Activated naive CD8-positive, alpha-beta T cell treated with anti-CD3 and anti-CD28 coated beads, Interleukin-2, amount 10 ng/mL, durations not matched to agents 7 days and 5 days (primary cell): ENCODE results near the gene PRMT7. TPM values are rescaled to one million over a fixed set of nuclear protein-coding genes. Genes with fewer than 3 reads are reported as not detected.

Source experiments
- ATAC-seq: fragments of 150-1000 bp; cut with Tn5 transposase; one replicate; pipeline ENCODE4 v1.10.0; 2021; ENCODE audit warnings: low read depth, moderate library complexity
- POLR2A ChIA-PET: fragments of 350-600 bp; sonication (Branson Sonifier 250); formaldehyde crosslinking; loops from one replicate; lab custom pipeline; 2021; ENCODE audit warnings: antibody characterized with exemption; lab: Charles Lee
- DNase-seq: peaks from one replicate; pipeline ENCODE4 v3.0.0; 2021
- H3K27ac Mint-ChIP-seq: one replicate; pipeline ENCODE4 v1.8.0; 2022; ENCODE audit warnings: mild to moderate bottlenecking, mixed read lengths
- H3K27me3 Mint-ChIP-seq: one replicate; pipeline ENCODE4 v1.8.0; 2022; ENCODE audit warnings: mild to moderate bottlenecking, moderate library complexity, mixed read lengths
- H3K36me3 Mint-ChIP-seq: one replicate; pipeline ENCODE4 v1.8.0; 2021; ENCODE audit warnings: mild to moderate bottlenecking, mixed read lengths
- H3K4me1 Mint-ChIP-seq: one replicate; pipeline ENCODE4 v1.8.0; 2021; ENCODE audit warnings: mixed read lengths
- H3K4me3 Mint-ChIP-seq: one replicate; pipeline ENCODE4 v1.8.0; 2022; ENCODE audit warnings: mild to moderate bottlenecking, moderate library complexity, mixed read lengths
- H3K9me3 Mint-ChIP-seq: one replicate; pipeline ENCODE4 v1.8.0; 2021; ENCODE audit warnings: mixed read lengths
- total RNA-seq, 2 experiments: library from RNA; stranded (reverse); gene quantifications; one replicate each; pipeline ENCODE4 v1.2.3, GENCODE V29; 2021

The PRMT7 gene
- total RNA-seq, 2 experiments from 2014 or later = 85.7 to 87.3 TPM

- no peak overlapping the region for H3K27ac Mint-ChIP-seq
Measured at GRCh38 chr16:68297908-68298307, 12.9 kb upstream of the PRMT7 start.

GRCh38 chr16:68298312-68298711 is 12.5 kb upstream of the PRMT7 start:
- H3K4me3 Mint-ChIP-seq = no peak overlapping the region
- H3K4me1 Mint-ChIP-seq = peaks cover 10% of the 10 kb centered on the region
- no peak for ATAC-seq
- POLR2A ChIA-PET = interaction anchor here (1.2 to 2.7 kb wide), 5 partner anchors 10 to 35 kb away, joined by 4 to 10 read pairs (median 5); partner anchors contain the start of genes PRMT7, SLC7A6 and SLC7A6OS
- H3K36me3 Mint-ChIP-seq = peaks cover 33% of the 10 kb centered on the region
- DNase-seq = no peak
- no peaks in the 10 kb centered on the region for H3K27me3 Mint-ChIP-seq
- H3K9me3 Mint-ChIP-seq = no peaks in the 10 kb centered on the region
- H3K27ac Mint-ChIP-seq = no peak overlapping the region

More at GRCh38 chr16:68297908-68298307, 12.9 kb upstream of the PRMT7 start:
- no peak overlapping the region for H3K4me3 Mint-ChIP-seq
- H3K9me3 Mint-ChIP-seq = no peaks in the 10 kb centered on the region
- peaks cover 32% of the 10 kb centered on the region for H3K36me3 Mint-ChIP-seq
- DNase-seq (no peak), ATAC-seq (no peak)
- peaks cover 10% of the 10 kb centered on the region for H3K4me1 Mint-ChIP-seq
- POLR2A ChIA-PET = interaction anchor here (2.2 kb wide), 1 partner anchor 13 kb away, joined by 8 read pairs; the partner anchor contains the start of genes PRMT7 and SLC7A6OS
- H3K27me3 Mint-ChIP-seq = no peaks in the 10 kb centered on the region

GRCh38 chr16:68298907-68299561 is 11.8 kb upstream of the PRMT7 start:
- Mint-ChIP-seq H3K27me3 (no peaks in the 10 kb centered on the region), H3K4me3 (no peak overlapping the region), H3K27ac (no peak overlapping the region), H3K9me3 (no peaks in the 10 kb centered on the region), H3K4me1 (peaks cover 7% of the 10 kb centered on the region), H3K36me3 (peaks cover 36% of the 10 kb centered on the region)
- DNase-seq (no peak), ATAC-seq (no peak)
- POLR2A ChIA-PET = interaction anchor here (1.2 to 2.7 kb wide), 5 partner anchors 11 to 35 kb away, joined by 4 to 10 read pairs (median 5); partner anchors contain the start of genes PRMT7, SLC7A6 and SLC7A6OS

DNA sequence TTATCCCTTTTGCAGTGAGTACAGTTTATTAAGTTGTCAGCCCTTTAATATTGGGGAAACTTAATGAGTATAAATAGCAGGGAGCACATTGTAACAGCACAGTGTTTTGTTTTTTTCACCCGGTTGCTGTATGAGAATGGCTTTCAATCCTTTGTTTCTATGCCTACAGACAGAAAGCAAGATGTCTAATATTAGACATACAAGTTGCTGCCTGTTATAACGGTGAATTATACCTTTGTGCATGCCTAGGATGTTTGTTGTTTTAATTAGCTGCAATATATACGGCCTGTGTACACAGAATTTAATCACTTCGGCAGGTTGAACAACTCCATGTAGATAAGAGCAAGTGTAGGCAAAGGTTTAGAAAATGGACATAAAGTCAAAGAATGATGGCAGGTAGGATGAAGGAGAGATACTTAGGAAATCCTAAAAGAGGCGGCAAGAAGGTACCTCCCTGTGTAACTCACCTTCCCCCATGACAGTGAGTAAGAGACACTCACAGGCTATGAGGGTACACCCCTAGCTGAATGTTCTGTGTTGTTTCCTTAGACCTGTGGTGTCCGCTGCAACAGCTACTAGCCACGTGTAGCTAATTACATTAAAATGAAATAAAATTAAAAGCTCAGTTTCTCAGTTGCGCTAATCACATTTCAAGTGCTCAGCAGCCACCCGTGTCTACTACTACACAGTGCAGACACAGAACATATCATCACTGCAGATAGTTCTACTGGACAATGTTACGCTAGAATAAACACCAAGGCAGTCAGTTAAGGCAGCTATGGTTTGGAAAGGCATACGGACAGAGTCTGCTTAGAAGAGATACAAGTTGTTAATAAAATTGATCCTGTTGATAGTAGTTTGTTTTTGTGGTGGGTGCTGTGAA is 11.0 kb upstream of the PRMT7 start:
- no peaks in the 10 kb centered on the region for H3K27me3 Mint-ChIP-seq
- H3K27ac Mint-ChIP-seq = peak overlapping the region; percentile 34
- peaks cover 35% of the 10 kb centered on the region for H3K36me3 Mint-ChIP-seq
- DNase-seq (no peak), ATAC-seq (no peak)
- POLR2A ChIA-PET = interaction anchor here (0.7 to 2.7 kb wide), 10 partner anchors 9 to 71 kb away, joined by 3 to 10 read pairs (median 5); partner anchors contain the start of genes PRMT7, SLC7A6 and SLC7A6OS
- no peak overlapping the region for H3K4me3 Mint-ChIP-seq
- H3K9me3 Mint-ChIP-seq = no peaks in the 10 kb centered on the region
- peaks cover 5% of the 10 kb centered on the region for H3K4me1 Mint-ChIP-seq

DNA sequence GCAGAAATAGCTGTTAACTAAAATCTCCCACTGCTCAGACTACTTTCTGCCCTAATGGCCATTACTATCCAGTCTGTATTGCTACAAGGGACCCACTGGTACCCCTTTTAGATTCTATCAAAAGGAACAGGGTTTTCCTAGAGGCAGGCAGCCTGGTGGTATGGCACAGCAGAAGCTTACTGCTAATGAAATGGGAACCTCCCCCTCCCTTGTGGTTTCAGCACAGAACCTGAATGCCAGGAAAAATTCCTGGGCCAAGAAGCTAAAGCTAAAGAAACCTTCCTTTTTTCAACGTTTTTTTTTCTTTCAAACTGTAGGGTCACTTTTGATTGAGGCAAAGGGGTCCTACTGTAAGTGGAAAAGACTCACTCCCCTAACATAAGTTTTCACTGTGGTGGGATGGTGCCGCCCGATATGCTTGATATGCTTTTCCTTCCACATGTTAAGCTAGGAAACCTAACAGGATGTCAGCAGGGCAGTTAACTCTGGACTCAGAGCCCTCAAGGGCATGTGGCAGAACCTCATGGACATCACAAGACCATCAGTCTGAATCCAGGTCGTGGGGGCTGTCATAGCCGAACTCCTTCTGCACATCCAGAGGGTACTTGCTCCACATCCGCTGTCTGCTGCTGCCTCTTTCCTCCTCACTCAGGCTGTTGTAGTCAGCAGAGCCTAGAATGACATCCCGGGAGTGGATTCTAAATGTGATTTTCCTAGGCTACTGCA is 9.9 kb upstream of the PRMT7 start:
- Mint-ChIP-seq H3K4me1 (peaks cover 9% of the 10 kb centered on the region), H3K27me3 (no peaks in the 10 kb centered on the region), H3K9me3 (no peaks in the 10 kb centered on the region), H3K4me3 (no peak overlapping the region), H3K27ac (peak overlapping the region; percentile 34), H3K36me3 (peaks cover 37% of the 10 kb centered on the region)
- POLR2A ChIA-PET = interaction anchor here (0.6 to 2.7 kb wide), 7 partner anchors 8 to 70 kb away, joined by 3 to 10 read pairs (median 4); partner anchors contain the start of gene SLC7A6
- no peak for ATAC-seq
- no peak for DNase-seq

GRCh38 chr16:68306633-68307032 is 4.2 kb upstream of the PRMT7 start:
- no peaks in the 10 kb centered on the region for H3K9me3 Mint-ChIP-seq
- POLR2A ChIA-PET = interaction anchor here (1.4 to 1.7 kb wide), 2 partner anchors 21 to 42 kb away, joined by 3 to 5 read pairs; partner anchors contain the start of gene SLC7A6
- ATAC-seq (no peak), DNase-seq (no peak)
- H3K4me3 Mint-ChIP-seq = no peak overlapping the region
- no peak overlapping the region for H3K27ac Mint-ChIP-seq
- H3K27me3 Mint-ChIP-seq = no peaks in the 10 kb centered on the region
- H3K4me1 Mint-ChIP-seq = peaks cover 23% of the 10 kb centered on the region
- peaks cover 37% of the 10 kb centered on the region for H3K36me3 Mint-ChIP-seq

DNA sequence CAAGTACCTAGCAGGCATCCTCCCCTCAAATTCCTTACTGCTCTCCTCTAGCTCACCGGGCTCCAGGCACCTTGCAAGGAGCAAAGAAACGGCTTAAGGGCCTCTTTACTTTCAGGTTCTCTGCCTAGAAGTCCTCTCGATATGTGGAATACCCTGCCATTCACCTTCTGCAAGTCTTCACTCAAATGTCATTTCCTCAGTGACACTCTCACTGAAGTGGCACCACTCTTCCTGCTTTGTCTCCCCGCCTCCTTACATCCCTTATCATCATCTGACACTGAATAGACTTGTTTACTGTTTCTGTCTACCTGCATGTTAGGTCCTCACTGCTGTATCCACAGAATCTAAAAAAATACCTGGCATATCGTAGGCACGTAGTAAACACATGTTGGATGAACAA is 1.0 kb upstream of the PRMT7 start:
- H3K4me1 Mint-ChIP-seq = peaks cover 44% of the 10 kb centered on the region

DNA sequence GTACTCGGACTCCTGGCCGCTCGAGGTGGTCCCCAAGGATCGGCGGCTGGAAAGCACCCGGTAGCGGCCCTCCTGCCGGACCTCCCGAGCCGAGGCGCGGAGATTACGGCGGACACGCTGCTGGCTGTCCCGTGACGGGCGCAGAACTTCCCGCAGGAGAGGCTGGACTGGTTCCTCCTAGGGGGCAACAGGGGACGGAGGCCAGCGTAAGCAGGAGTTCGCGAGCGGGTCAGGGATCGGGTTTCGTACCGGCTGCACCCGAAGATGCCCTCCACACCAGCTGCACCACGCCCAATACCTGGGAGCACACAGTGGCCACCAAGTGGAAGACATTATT is 414 bp upstream of the PRMT7 start:
- DNase-seq (no peak), ATAC-seq (no peak)
- no peaks in the 10 kb centered on the region for H3K27me3 Mint-ChIP-seq
- peaks cover 20% of the 10 kb centered on the region for H3K36me3 Mint-ChIP-seq
- H3K27ac Mint-ChIP-seq = peak overlapping the region; percentile 92
- POLR2A ChIA-PET = interaction anchor here (0.5 to 3.8 kb wide), 29 partner anchors 10 to 1343 kb away, joined by 3 to 76 read pairs (median 7); partner anchors contain the start of genes DPEP2, PLA2G15 and SLC7A6
- peaks cover 43% of the 10 kb centered on the region for H3K4me1 Mint-ChIP-seq
- H3K9me3 Mint-ChIP-seq = no peaks in the 10 kb centered on the region
- H3K4me3 Mint-ChIP-seq = peak overlapping the region; percentile 93

More for the DNA sequence above, 1.0 kb upstream of the PRMT7 start:
- POLR2A ChIA-PET = interaction anchor here (1.6 to 3.8 kb wide), 2 partner anchors 9 to 47 kb away, joined by 4 to 76 read pairs; partner anchors contain the start of gene SLC7A6
- DNase-seq (no peak), ATAC-seq (no peak)
- no peaks in the 10 kb centered on the region for H3K27me3 Mint-ChIP-seq
- H3K4me3 Mint-ChIP-seq = peak overlapping the region; percentile 93
- H3K27ac Mint-ChIP-seq = peak overlapping the region; percentile 92
- H3K9me3 Mint-ChIP-seq = no peaks in the 10 kb centered on the region
- peaks cover 22% of the 10 kb centered on the region for H3K36me3 Mint-ChIP-seq

DNA sequence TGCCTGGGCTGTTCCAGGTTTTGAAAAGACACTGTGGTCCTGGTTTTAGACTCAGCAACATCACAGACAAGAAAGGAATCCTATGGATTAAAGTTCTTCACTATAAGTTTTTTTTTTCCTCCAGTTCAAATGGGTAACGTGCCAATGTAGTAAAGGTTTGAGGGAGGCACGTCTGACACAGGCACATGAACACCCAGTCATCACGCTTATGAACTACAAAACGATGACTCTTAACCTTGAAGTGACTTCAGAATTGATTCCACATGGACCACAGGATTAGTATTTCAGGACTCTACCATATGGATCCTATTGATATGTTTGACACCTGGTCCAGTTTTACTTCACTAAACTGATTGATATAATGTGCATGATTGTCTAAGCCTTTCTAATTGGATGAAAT is 2.3 kb downstream of the PRMT7 start:
- Mint-ChIP-seq H3K27ac (no peak overlapping the region), H3K27me3 (no peaks in the 10 kb centered on the region), H3K36me3 (peaks cover 23% of the 10 kb centered on the region), H3K9me3 (no peaks in the 10 kb centered on the region), H3K4me1 (peaks cover 41% of the 10 kb centered on the region), H3K4me3 (no peak overlapping the region)
- POLR2A ChIA-PET = no interaction called here
- DNase-seq (no peak), ATAC-seq (no peak)

- H3K27ac Mint-ChIP-seq = peak overlapping the region; percentile 63
- POLR2A ChIA-PET = interaction anchor here (0.9 to 2.3 kb wide), 2 partner anchors 8 to 10 kb away, joined by 3 to 8 read pairs; partner anchors contain the start of genes PRMT7 and SLC7A6OS
- ATAC-seq = peak; percentile 73
- peaks cover 31% of the 10 kb centered on the region for H3K36me3 Mint-ChIP-seq
- DNase-seq = no peak
- no peaks in the 10 kb centered on the region for H3K27me3 Mint-ChIP-seq
- no peaks in the 10 kb centered on the region for H3K9me3 Mint-ChIP-seq
- peaks cover 21% of the 10 kb centered on the region for H3K4me1 Mint-ChIP-seq
- H3K4me3 Mint-ChIP-seq = peak overlapping the region; percentile 24
Measured at GRCh38 chr16:68319185-68319908, 8.5 kb downstream of the PRMT7 start.

- no peak overlapping the region for H3K4me3 Mint-ChIP-seq
- H3K4me1 Mint-ChIP-seq = peaks cover 15% of the 10 kb centered on the region
- no peak for ATAC-seq
- POLR2A ChIA-PET = interaction anchor here (1.0 kb wide), 1 partner anchor 25 kb away, joined by 4 read pairs; no protein-coding TSS in a partner anchor
- DNase-seq = no peak
- no peaks in the 10 kb centered on the region for H3K27me3 Mint-ChIP-seq
- no peak overlapping the region for H3K27ac Mint-ChIP-seq
- no peaks in the 10 kb centered on the region for H3K9me3 Mint-ChIP-seq
- peaks cover 24% of the 10 kb centered on the region for H3K36me3 Mint-ChIP-seq
Measured at GRCh38 chr16:68324336-68324735, 13.5 kb downstream of the PRMT7 start.
